Measurements from ENCODE around the gene DRGX.

Gene DRGX

DNA sequence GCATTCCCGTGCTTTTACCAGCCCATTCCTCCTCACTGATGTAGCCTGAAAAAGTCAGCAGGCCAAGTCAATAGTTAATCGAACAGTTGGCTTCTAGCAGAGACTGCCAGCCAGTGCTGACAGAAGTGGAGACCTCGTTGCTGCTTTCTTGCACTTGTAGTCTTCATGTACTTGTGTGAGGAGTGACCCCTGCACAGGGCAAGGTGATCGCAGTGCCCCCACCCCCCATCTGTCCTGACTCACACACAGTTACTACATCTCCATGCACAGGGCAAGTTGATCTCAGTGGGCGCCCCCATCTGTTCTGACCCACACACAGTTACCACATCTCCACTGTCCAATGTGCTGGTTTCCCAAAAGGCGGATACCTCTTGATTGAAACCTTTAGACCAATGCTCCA is 62.7 kb downstream of the DRGX start:
- no peak overlapping the region for H3K18ac ChIP-seq (ENCODE audit: low read length)
- no peak overlapping the region for H2AFZ ChIP-seq (ENCODE audit: insufficient read depth, low read length, poor library complexity)
- no peaks in the 10 kb centered on the region for H3K4me1 ChIP-seq (ENCODE audit: control insufficient read depth in 1 of 2, insufficient read depth in 2 of 2, low read length in 2 of 2)
- H3K4ac ChIP-seq (ENCODE audit: low read depth, low read length), result no peak overlapping the region
- no CpG with 5 or more reads among the region's 6 CpGs for WGBS (ENCODE audit: extremely low coverage, insufficient coverage, insufficient read length)
- no peak overlapping the region for H3K27ac ChIP-seq (ENCODE audit: low read depth, low read length)
- no peak for DNase-seq
- no peak overlapping the region for H2BK5ac ChIP-seq (ENCODE audit: low read depth, low read length, poor library complexity)
- H4K12ac ChIP-seq (ENCODE audit: low read depth, low read length), result no peak overlapping the region
- no peak overlapping the region for H2AK5ac ChIP-seq (ENCODE audit: low read length)
- peaks cover 1% of the 10 kb centered on the region for H3K9me3 ChIP-seq (ENCODE audit: insufficient read depth, low read depth, low read length)
- no peaks in the 10 kb centered on the region for H3K36me3 ChIP-seq (ENCODE audit: control insufficient read depth in 1 of 2, insufficient read depth in 2 of 2, low read length in 2 of 2)
- no peak overlapping the region for H3K4me3 ChIP-seq (ENCODE audit: low read depth, low read length)
- no peak overlapping the region for H2BK12ac ChIP-seq (ENCODE audit: low read length)
- H3K4me2 ChIP-seq (ENCODE audit: low read length), result no peak overlapping the region
- peak overlapping the region; percentile 49 for H3K9ac ChIP-seq (ENCODE audit: low read length)
- H3K27me3 ChIP-seq (ENCODE audit: insufficient read depth, low read length), result peaks cover 2% of the 10 kb centered on the region
- H3K79me1 ChIP-seq (ENCODE audit: low read length), result no peaks in the 10 kb centered on the region
- no peak overlapping the region for H4K91ac ChIP-seq (ENCODE audit: low read depth, low read length)
- H2BK120ac ChIP-seq (ENCODE audit: insufficient read depth, low read length, poor library complexity), result no peak overlapping the region
- H3K14ac ChIP-seq (ENCODE audit: low read length), result no peak overlapping the region
- H3K79me2 ChIP-seq (ENCODE audit: control insufficient read depth, insufficient read depth, low read length, poor library complexity), result no peaks in the 10 kb centered on the region
- no peak overlapping the region for H3K23ac ChIP-seq (ENCODE audit: low read length)
- H4K8ac ChIP-seq (ENCODE audit: low read depth, low read length), result no peak overlapping the region

DNA sequence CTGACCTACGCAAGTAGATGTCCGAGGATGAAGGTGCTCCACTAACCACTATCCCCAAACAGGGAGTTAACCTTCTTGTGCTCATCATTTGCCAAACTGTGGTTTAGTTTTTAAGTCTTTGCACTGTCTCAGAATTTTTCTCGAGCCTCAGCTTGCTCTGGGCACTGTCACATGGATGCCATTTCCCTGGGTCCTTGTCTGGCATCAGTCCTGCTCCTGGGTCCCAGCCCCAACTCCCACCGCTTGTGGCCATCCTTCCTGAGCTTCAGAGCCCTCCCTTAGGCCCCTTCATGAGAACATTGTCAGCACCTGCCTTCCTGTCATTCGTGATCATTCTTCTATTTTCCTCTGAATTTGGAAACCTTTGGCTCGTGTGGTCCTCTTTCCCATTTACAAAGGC is 63.1 kb downstream of the DRGX start:
- peaks cover 1% of the 10 kb centered on the region for H3K9me3 ChIP-seq (ENCODE audit: insufficient read depth, low read depth, low read length)
- H3K4me3 ChIP-seq (ENCODE audit: low read depth, low read length), result no peak overlapping the region
- H4K12ac ChIP-seq (ENCODE audit: low read depth, low read length), result no peak overlapping the region
- no peak overlapping the region for H4K8ac ChIP-seq (ENCODE audit: low read depth, low read length)
- H3K36me3 ChIP-seq (ENCODE audit: control insufficient read depth in 1 of 2, insufficient read depth in 2 of 2, low read length in 2 of 2), result no peaks in the 10 kb centered on the region
- no peak overlapping the region for H2AFZ ChIP-seq (ENCODE audit: insufficient read depth, low read length, poor library complexity)
- no peak for DNase-seq
- no peak overlapping the region for H3K18ac ChIP-seq (ENCODE audit: low read length)
- H2BK12ac ChIP-seq (ENCODE audit: low read length), result no peak overlapping the region
- H3K79me2 ChIP-seq (ENCODE audit: control insufficient read depth, insufficient read depth, low read length, poor library complexity), result no peaks in the 10 kb centered on the region
- H3K9ac ChIP-seq (ENCODE audit: low read length), result peak overlapping the region; percentile 49
- peaks cover 2% of the 10 kb centered on the region for H3K27me3 ChIP-seq (ENCODE audit: insufficient read depth, low read length)
- no peak overlapping the region for H4K91ac ChIP-seq (ENCODE audit: low read depth, low read length)
- H3K4ac ChIP-seq (ENCODE audit: low read depth, low read length), result no peak overlapping the region
- H2BK5ac ChIP-seq (ENCODE audit: low read depth, low read length, poor library complexity), result no peak overlapping the region
- no peak overlapping the region for H3K14ac ChIP-seq (ENCODE audit: low read length)
- H3K79me1 ChIP-seq (ENCODE audit: low read length), result no peaks in the 10 kb centered on the region
- H3K4me2 ChIP-seq (ENCODE audit: low read length), result no peak overlapping the region
- H3K23ac ChIP-seq (ENCODE audit: low read length), result no peak overlapping the region
- WGBS (ENCODE audit: extremely low coverage, insufficient coverage, insufficient read length), result no CpG with 5 or more reads among the region's 6 CpGs
- no peak overlapping the region for H2BK120ac ChIP-seq (ENCODE audit: insufficient read depth, low read length, poor library complexity)
- no peak overlapping the region for H2AK5ac ChIP-seq (ENCODE audit: low read length)
- H3K27ac ChIP-seq (ENCODE audit: low read depth, low read length), result no peak overlapping the region
- H3K4me1 ChIP-seq (ENCODE audit: control insufficient read depth in 1 of 2, insufficient read depth in 2 of 2, low read length in 2 of 2), result no peaks in the 10 kb centered on the region

DNA sequence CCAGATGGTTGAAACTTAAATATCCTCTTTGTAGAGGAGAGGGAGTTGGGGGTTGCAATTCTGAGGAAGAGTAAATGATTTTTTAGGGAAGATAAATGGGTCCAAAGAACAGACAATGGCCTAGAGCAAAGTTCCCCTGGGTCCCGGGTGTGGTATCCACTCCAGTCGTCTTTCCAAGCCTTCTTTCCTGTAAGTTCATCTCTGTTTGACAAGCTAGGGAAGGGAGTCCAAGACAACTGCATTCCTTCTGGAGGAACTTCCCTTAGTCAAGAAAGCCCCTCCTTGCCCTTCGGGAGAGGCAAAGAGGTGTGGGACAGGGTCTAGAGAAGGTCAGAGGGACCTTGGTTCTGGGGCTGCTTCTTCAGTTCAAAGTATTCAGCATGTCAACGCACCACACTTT is 63.6 kb downstream of the DRGX start:
- Histone ChIP-seq H2AFZ (ENCODE audit: insufficient read depth, low read length, poor library complexity) (no peak overlapping the region), H3K79me1 (ENCODE audit: low read length) (no peaks in the 10 kb centered on the region), H3K27ac (ENCODE audit: low read depth, low read length) (no peak overlapping the region), H4K8ac (ENCODE audit: low read depth, low read length) (no peak overlapping the region), H3K79me2 (ENCODE audit: control insufficient read depth, insufficient read depth, low read length, poor library complexity) (no peaks in the 10 kb centered on the region), H3K18ac (ENCODE audit: low read length) (no peak overlapping the region), H4K91ac (ENCODE audit: low read depth, low read length) (no peak overlapping the region), H3K4ac (ENCODE audit: low read depth, low read length) (no peak overlapping the region), H3K27me3 (ENCODE audit: insufficient read depth, low read length) (peaks cover 2% of the 10 kb centered on the region), H3K9ac (ENCODE audit: low read length) (no peak overlapping the region), H2AK5ac (ENCODE audit: low read length) (no peak overlapping the region), H2BK12ac (ENCODE audit: low read length) (no peak overlapping the region), H3K14ac (ENCODE audit: low read length) (no peak overlapping the region), H3K4me1 (ENCODE audit: control insufficient read depth in 1 of 2, insufficient read depth in 2 of 2, low read length in 2 of 2) (no peaks in the 10 kb centered on the region), H3K9me3 (ENCODE audit: insufficient read depth, low read depth, low read length) (peaks cover 1% of the 10 kb centered on the region), H4K12ac (ENCODE audit: low read depth, low read length) (no peak overlapping the region), H3K36me3 (ENCODE audit: control insufficient read depth in 1 of 2, insufficient read depth in 2 of 2, low read length in 2 of 2) (no peaks in the 10 kb centered on the region), H3K23ac (ENCODE audit: low read length) (no peak overlapping the region), H3K4me2 (ENCODE audit: low read length) (no peak overlapping the region), H2BK5ac (ENCODE audit: low read depth, low read length, poor library complexity) (no peak overlapping the region), H2BK120ac (ENCODE audit: insufficient read depth, low read length, poor library complexity) (no peak overlapping the region), H3K4me3 (ENCODE audit: low read depth, low read length) (no peak overlapping the region)
- no CpG with 5 or more reads among the region's 4 CpGs for WGBS (ENCODE audit: extremely low coverage, insufficient coverage, insufficient read length)
- no peak for DNase-seq

DNA sequence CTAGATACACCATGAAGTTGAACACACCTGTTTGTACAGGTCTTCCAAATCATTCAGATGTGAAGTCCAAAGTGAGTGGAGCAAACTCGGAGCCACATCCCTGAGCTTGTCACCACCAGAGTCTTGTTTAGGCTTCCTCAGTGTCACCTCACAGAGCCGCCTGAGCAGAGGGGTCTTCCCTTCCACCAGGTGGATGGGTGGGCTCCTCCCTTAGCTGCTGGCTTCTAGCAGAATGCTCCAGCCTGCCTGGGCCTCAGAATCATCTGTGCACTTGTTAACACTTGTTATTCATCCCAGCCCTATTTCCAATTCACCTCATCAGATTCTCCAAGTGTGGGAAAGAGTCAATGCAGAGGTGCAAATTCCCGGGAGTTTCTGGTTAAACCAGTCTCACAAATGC is 64.5 kb downstream of the DRGX start:
- Histone ChIP-seq H3K36me3 (ENCODE audit: control insufficient read depth in 1 of 2, insufficient read depth in 2 of 2, low read length in 2 of 2) (no peaks in the 10 kb centered on the region), H3K4me2 (ENCODE audit: low read length) (no peak overlapping the region), H3K27me3 (ENCODE audit: insufficient read depth, low read length) (peaks cover 2% of the 10 kb centered on the region), H4K8ac (ENCODE audit: low read depth, low read length) (no peak overlapping the region), H2BK120ac (ENCODE audit: insufficient read depth, low read length, poor library complexity) (no peak overlapping the region), H2AK5ac (ENCODE audit: low read length) (no peak overlapping the region), H2BK5ac (ENCODE audit: low read depth, low read length, poor library complexity) (no peak overlapping the region), H2BK12ac (ENCODE audit: low read length) (no peak overlapping the region), H4K91ac (ENCODE audit: low read depth, low read length) (no peak overlapping the region), H4K12ac (ENCODE audit: low read depth, low read length) (no peak overlapping the region), H3K9me3 (ENCODE audit: insufficient read depth, low read depth, low read length) (peaks cover 1% of the 10 kb centered on the region), H3K79me2 (ENCODE audit: control insufficient read depth, insufficient read depth, low read length, poor library complexity) (no peaks in the 10 kb centered on the region), H3K23ac (ENCODE audit: low read length) (no peak overlapping the region), H3K4me1 (ENCODE audit: control insufficient read depth in 1 of 2, insufficient read depth in 2 of 2, low read length in 2 of 2) (no peaks in the 10 kb centered on the region), H3K79me1 (ENCODE audit: low read length) (no peaks in the 10 kb centered on the region), H3K14ac (ENCODE audit: low read length) (no peak overlapping the region), H3K4me3 (ENCODE audit: low read depth, low read length) (no peak overlapping the region), H2AFZ (ENCODE audit: insufficient read depth, low read length, poor library complexity) (no peak overlapping the region), H3K18ac (ENCODE audit: low read length) (no peak overlapping the region), H3K9ac (ENCODE audit: low read length) (no peak overlapping the region), H3K27ac (ENCODE audit: low read depth, low read length) (no peak overlapping the region), H3K4ac (ENCODE audit: low read depth, low read length) (no peak overlapping the region)
- no CpG with 5 or more reads among the region's 3 CpGs for WGBS (ENCODE audit: extremely low coverage, insufficient coverage, insufficient read length)
- DNase-seq, result no peak
